HG02840 (cell line): ENCODE data around the gene PREP.
"Not testable (repeated sequence)": the region's sequence is repeated elsewhere in the genome, so short reads cannot be mapped to it uniquely, and the experiment has no call there.

Source experiments
- ATAC-seq: cut with Tn5 transposase; IDR thresholded peaks from one replicate; pipeline ENCODE4 v1.9.1; 2021; ENCODE audit warnings: mild to moderate bottlenecking, moderate library complexity, moderate number of reproducible peaks; ENCODE audit not compliant: unreplicated experiment, low FRiP score

PREP gene

GRCh38 chr6:105348897-105349296, 54.0 kb downstream of the PREP start:
- no peak for ATAC-seq

GRCh38 chr6:105346052-105346451, 56.8 kb downstream of the PREP start:
- ATAC-seq: no peak

GRCh38 chr6:105345506-105345905, 57.4 kb downstream of the PREP start:
- no peak for ATAC-seq

GRCh38 chr6:105344881-105345370, 58.0 kb downstream of the PREP start:
- ATAC-seq: no peak

DNA sequence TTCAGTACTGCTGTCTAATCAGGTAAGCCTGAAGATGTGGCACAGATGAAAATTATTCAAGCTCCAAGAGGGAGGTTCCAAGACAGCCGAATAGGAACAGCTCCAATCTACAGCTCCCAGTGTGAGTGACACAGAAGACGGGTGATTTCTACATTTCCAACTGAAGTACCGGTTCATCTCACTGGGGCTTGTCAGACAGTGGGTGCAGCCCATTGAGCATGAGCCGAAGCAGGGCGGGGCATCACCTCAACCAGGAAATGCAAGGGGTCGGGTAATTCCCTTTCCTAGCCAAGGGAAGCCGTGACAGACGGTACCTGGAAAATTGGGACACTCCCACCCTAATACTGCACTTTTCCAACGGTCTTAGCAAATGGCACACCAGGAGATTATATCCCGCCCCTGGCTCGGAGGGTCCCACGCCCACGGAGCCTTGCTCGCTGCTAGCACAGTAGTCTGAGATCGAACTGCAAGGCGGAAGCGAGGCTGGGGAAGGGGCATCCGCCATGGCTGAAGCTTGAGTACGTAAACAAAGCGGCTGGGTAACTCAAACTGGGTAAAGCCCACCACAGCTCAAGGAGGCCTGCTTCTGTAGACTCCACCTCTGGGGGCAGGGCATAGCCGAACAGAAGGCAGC, 64.4 kb downstream of the PREP start:
- not testable (repeated sequence) for ATAC-seq

GRCh38 chr6:105336986-105337385, 65.9 kb downstream of the PREP start:
- no peak for ATAC-seq

DNA sequence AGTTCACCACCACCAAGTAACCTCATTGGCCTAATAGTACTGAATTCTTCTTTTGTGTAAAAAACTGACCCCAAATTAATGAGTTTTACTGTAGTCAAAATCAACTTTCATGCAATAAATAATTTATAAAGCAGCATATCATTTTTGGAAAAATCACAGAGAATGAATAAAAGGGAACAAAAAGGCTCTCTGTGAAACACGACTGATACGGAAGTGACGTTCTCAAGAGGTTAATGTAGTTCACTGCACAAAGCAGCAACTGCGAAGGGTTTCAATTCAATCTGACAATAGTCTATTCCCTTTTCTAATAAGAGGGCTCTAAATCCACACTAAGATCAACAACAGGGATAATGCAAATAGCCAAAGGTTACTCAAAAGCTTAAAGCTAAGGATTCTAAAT, 70.3 kb downstream of the PREP start:
- ATAC-seq: no peak

- no peak for ATAC-seq
Observed at GRCh38 chr6:105331927-105332326, 71.0 kb downstream of the PREP start.

GRCh38 chr6:105330913-105331312, 72.0 kb downstream of the PREP start:
- no peak for ATAC-seq

- no peak for ATAC-seq
Observed at GRCh38 chr6:105330364-105330763, 72.5 kb downstream of the PREP start.

- ATAC-seq: no peak
Observed at GRCh38 chr6:105326833-105327770, 75.8 kb downstream of the PREP start.

GRCh38 chr6:105326216-105326615, 76.7 kb downstream of the PREP start:
- no peak for ATAC-seq

DNA sequence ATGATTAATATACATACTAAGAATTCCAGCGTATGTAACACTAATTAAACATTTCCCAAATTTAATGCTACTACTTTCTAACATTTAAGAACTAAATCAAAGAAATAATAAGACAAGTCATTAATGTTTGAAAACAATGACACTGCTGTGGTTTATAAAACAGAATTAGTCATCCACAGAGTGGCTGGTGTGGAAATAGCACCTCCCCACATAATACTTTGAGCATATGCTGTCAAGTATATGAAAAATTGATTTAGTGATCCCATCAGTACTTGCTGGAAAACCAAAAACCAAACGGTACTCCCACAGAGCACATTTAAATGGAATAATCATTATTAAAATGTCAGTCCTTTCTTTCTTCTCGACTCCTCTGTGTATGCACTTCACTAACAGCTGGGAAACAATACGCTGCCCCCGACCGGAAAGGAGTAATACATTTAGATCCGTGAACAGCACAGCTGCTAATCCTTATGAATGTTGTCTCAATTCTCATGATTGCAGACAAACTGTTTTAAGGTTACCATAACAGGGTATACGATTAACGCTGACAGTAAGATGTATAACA, 78.4 kb downstream of the PREP start:
- ATAC-seq: no peak

- ATAC-seq: no peak
Observed at GRCh38 chr6:105322499-105323225, 80.2 kb downstream of the PREP start.

GRCh38 chr6:105321728-105322127, 81.2 kb downstream of the PREP start:
- no peak for ATAC-seq

DNA sequence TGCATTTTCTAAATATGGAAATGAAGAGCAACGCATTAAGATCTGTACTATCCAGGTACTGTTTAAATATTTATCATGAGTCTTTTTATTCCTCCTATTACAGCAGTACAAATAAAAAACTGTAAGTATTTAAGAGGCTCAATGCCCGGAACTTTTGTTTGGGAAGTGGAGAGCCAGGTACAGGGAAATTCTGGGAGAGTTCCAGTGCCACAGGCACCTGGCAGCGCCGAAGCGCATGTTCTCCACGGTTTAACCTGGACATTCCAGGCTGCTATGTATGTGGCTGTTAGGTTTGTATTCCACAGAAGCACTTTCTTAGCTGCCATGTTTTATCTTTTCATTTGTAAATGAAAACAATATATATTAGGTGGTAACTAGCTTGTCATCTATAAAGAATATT, 81.7 kb downstream of the PREP start:
- no peak for ATAC-seq

GRCh38 chr6:105320765-105321164, 82.1 kb downstream of the PREP start:
- no peak for ATAC-seq

GRCh38 chr6:105320271-105320670, 82.6 kb downstream of the PREP start:
- no peak for ATAC-seq

GRCh38 chr6:105319331-105319730, 83.6 kb downstream of the PREP start:
- ATAC-seq: no peak

- no peak for ATAC-seq
Observed at GRCh38 chr6:105318660-105319059, 84.2 kb downstream of the PREP start.
